GM23338 (cell line): Measurements from ENCODE around the gene FUZ. TPM values are rescaled to one million over a fixed set of nuclear protein-coding genes. Genes with fewer than 3 reads are reported as not detected.

ENCODE experiments used
- ATAC-seq: fragments of 200-7000 bp; cut with Tn5 transposase; 3 replicates; pipeline ENCODE4 v1.9.1; 2020
- DNase-seq: peaks from one replicate; pipeline ENCODE4 v3.0.0-alpha.2; 2015; ENCODE audit warnings: low spot score
- H2AFZ ChIP-seq: fragments of 200-600 bp; sonication (generic); 2 replicates; pipeline ENCODE4 v1.8.0; 2016; ENCODE audit warnings: antibody characterized with exemption, mild to moderate bottlenecking, moderate library complexity
- H3F3A ChIP-seq: fragments of 200-600 bp; sonication (generic); replicated peaks from 2 replicates; pipeline ENCODE4 v1.8.0; 2017; ENCODE audit warnings: antibody characterized with exemption, mixed run types, low read depth
- H3K27ac ChIP-seq: fragments of 200-600 bp; sonication (generic); 2 replicates; pipeline ENCODE4 v1.6.1; 2016; ENCODE audit warnings: low read depth
- H3K27me3 ChIP-seq: fragments of 200-600 bp; sonication (generic); 2 replicates; pipeline ENCODE4 v1.8.0; 2016; ENCODE audit warnings: mild to moderate bottlenecking, mixed run types, moderate library complexity; ENCODE audit not compliant: insufficient read depth
- H3K36me3 ChIP-seq: fragments of 200-600 bp; sonication (generic); 2 replicates; pipeline ENCODE4 v1.8.0; 2016; ENCODE audit warnings: mild to moderate bottlenecking; ENCODE audit not compliant: insufficient read depth
- H3K4me1 ChIP-seq: fragments of 200-600 bp; sonication (generic); 2 replicates; pipeline ENCODE4 v1.8.0; 2016; ENCODE audit warnings: mild to moderate bottlenecking, moderate library complexity; ENCODE audit not compliant: insufficient read depth
- H3K4me2 ChIP-seq: fragments of 200-600 bp; sonication (generic); 2 replicates; pipeline ENCODE4 v1.7.1; 2017; ENCODE audit warnings: mixed run types
- H3K4me3 ChIP-seq: fragments of 200-600 bp; sonication (generic); 2 replicates; pipeline ENCODE4 v1.6.1; 2016; ENCODE audit warnings: mixed run types
- H3K79me2 ChIP-seq: fragments of 200-600 bp; sonication (generic); replicated peaks from 2 replicates; pipeline ENCODE4 v1.8.0; 2017; ENCODE audit warnings: mild to moderate bottlenecking; ENCODE audit not compliant: insufficient read depth
- H3K9me2 ChIP-seq: fragments of 200-600 bp; sonication (generic); 2 replicates; pipeline ENCODE4 v1.8.0; 2017; ENCODE audit not compliant: insufficient read depth
- H4K20me1 ChIP-seq: fragments of 200-600 bp; sonication (generic); replicated peaks from 2 replicates; pipeline ENCODE4 v1.8.0; 2017; ENCODE audit warnings: mild to moderate bottlenecking; ENCODE audit not compliant: insufficient read depth
- H3K27ac Mint-ChIP-seq: 2 replicates; pipeline ENCODE4 v1.8.0; 2020; ENCODE audit warnings: inconsistent platforms, mild to moderate bottlenecking, moderate library complexity, mixed read lengths
- H3K27me3 Mint-ChIP-seq: 3 replicates; pipeline ENCODE4 v1.8.0; 2022; ENCODE audit warnings: low read depth, mild to moderate bottlenecking, moderate library complexity, mixed read lengths, inconsistent platforms; ENCODE audit not compliant: insufficient read depth, poor library complexity
- H3K36me3 Mint-ChIP-seq: 3 replicates; pipeline ENCODE4 v1.8.0; 2021; ENCODE audit warnings: low read depth, mild to moderate bottlenecking, inconsistent platforms, moderate library complexity, mixed read lengths
- H3K4me1 Mint-ChIP-seq: 3 replicates; pipeline ENCODE4 v1.8.0; 2020; ENCODE audit warnings: mild to moderate bottlenecking, inconsistent platforms, mixed read lengths
- H3K4me3 Mint-ChIP-seq: 3 replicates; pipeline ENCODE4 v1.8.0; 2021; ENCODE audit warnings: moderate library complexity, mild to moderate bottlenecking, inconsistent platforms, mixed read lengths
- H3K9me3 Mint-ChIP-seq: 3 replicates; pipeline ENCODE4 v1.8.0; 2020; ENCODE audit warnings: moderate library complexity, mild to moderate bottlenecking, inconsistent platforms, mixed read lengths
- CTCF ChIP-seq, 2 experiments: fragments of 200-600 bp in 1 of 2; sonication (generic) in 1 of 2; conservative IDR thresholded peaks; 2 replicates each; pipeline versions ENCODE4 v1.5.1 to v1.6.1; 2016 to 2017; ENCODE audit warnings: antibody characterized with exemption in 2 of 2, low read depth in 2 of 2, mild to moderate bottlenecking in 2 of 2, moderate library complexity in 1 of 2
- ETS1 ChIP-seq: IDR thresholded peaks from 2 replicates; pipeline ENCODE4 v1.6.1; 2016; ENCODE audit warnings: antibody characterized with exemption
- EZH2phosphoT487 ChIP-seq: fragments of 200-600 bp; sonication (generic); IDR thresholded peaks from one replicate; pipeline ENCODE4 v1.8.1; 2018; ENCODE audit warnings: antibody characterized with exemption; ENCODE audit not compliant: unreplicated experiment
- NANOG ChIP-seq: IDR thresholded peaks from 2 replicates; pipeline ENCODE4 v1.6.1; 2016; ENCODE audit warnings: antibody characterized with exemption, borderline replicate concordance
- ZNF114 ChIP-seq: fragments of 250-450 bp; sonication (Bioruptor Pico); IDR thresholded peaks from 2 replicates; pipeline ENCODE4 v1.5.0; 2020; ENCODE audit warnings: mild to moderate bottlenecking, moderate library complexity
- ZNF462 ChIP-seq: fragments of 250-450 bp; sonication (Bioruptor Pico); IDR thresholded peaks from 2 replicates; pipeline ENCODE4 v1.5.0; 2020; ENCODE audit warnings: mild to moderate bottlenecking, moderate library complexity
- polyA plus RNA-seq: library from polyadenylated mRNA; unstranded; fragments of >200 nt; fragmentation: Nextera tagmentation; extraction: Ambion mirVana; gene quantifications from 2 replicates; pipeline ENCODE4 v1.2.1, GENCODE V29; 2016
- total RNA-seq: library from RNA; depleted of rRNA; stranded (reverse); fragments of >200 nt; shearing (Covaris generic); gene quantifications from 2 replicates; pipeline ENCODE4 v1.2.3, GENCODE V29; 2014

Gene FUZ
- total and polyA plus RNA-seq, 2 experiments from 2014 or later, result 24.3 to 34.8 TPM

DNA sequence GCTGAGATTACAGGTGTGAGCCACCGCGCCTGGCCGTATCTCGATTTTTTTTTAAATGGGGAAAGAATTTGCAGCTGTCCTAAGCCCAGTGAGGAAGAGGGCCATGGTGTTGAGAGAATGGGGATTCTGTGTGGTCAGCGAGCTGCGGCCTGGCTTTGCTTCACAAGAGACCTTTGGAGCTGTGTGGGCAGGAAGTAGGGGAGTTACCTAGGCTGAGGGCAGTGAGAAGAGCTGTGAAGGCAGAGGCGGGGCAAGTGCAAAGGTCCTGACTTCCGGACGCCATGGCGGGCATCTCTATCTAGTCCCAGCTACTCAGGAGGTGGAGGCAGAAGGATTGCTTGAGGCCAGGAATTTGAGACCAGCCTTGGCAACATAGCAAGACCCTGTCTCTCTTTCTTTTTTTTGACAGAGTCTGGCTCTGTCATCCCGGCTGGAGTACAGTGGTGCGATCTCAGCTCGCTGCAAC lies 41.4 kb downstream of the FUZ start (continued):
- no peak for TF ChIP-seq ZNF462 (CRISPR knock-in tag)

DNA sequence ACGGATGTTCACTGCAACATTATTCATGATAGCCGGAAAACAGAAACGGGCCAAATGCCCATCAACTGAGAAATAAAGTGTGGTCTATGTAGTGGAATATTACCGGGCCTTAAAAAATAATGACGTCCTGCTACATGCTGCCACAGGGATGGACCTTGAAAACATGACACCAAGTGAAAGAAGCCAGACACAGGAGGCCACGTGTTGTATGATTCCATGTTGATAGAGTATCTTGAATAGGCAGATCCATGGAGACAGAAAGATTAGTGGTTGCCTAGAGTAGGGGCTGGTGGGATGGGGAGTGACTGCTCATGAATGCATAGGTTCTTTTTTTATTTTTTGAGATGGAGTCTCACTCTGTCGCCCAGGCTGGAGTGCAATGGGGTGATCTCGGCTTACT lies 42.6 kb downstream of the FUZ start:
- Histone ChIP-seq H3K36me3 (no peaks in the 10 kb centered on the region), H4K20me1 (no peaks in the 10 kb centered on the region; the same call in 1 of the 2 replicates), H3K4me3 (no peak overlapping the region), H3K27me3 (no peaks in the 10 kb centered on the region), H3K4me2 (no peak overlapping the region), H3F3A (peaks cover 3% of the 10 kb centered on the region; the same call in 1 of the 2 replicates), H3K9me2 (no peaks in the 10 kb centered on the region), H3K4me1 (no peaks in the 10 kb centered on the region), H3K79me2 (peaks cover 48% of the 10 kb centered on the region), H2AFZ (no peak overlapping the region), H3K27ac (no peak overlapping the region)
- Mint-ChIP-seq H3K27me3 (peaks cover 21% of the 10 kb centered on the region), H3K4me3 (no peak overlapping the region), H3K36me3 (peaks cover 3% of the 10 kb centered on the region; the same call in 2 of the 3 replicates), H3K27ac (no peak overlapping the region), H3K4me1 (peaks cover 21% of the 10 kb centered on the region), H3K9me3 (no peaks in the 10 kb centered on the region; the same call in 2 of the 3 replicates)
- no peak for ATAC-seq
- no peak for DNase-seq
- TF ChIP-seq ZNF114 (no peak), CTCF (conservative IDR thresholded peaks at IDR 0.05; ENCODE audit: low read depth in 2 of 2) (no peak), NANOG (no peak), EZH2phosphoT487 (no peak), ETS1 (no peak), ZNF462 (CRISPR knock-in tag) (no peak)
